GM19463 (cell line): ENCODE data around the gene MST1.

Source experiments
- ATAC-seq: cut with Tn5 transposase; IDR thresholded peaks from one replicate; pipeline ENCODE4 v1.9.1; 2021; ENCODE audit warnings: mild to moderate bottlenecking, moderate library complexity; ENCODE audit not compliant: unreplicated experiment

MST1 gene

GRCh38 chr3:49638445-49638844 lies 50.8 kb downstream of the MST1 start:
- no peak for ATAC-seq

DNA sequence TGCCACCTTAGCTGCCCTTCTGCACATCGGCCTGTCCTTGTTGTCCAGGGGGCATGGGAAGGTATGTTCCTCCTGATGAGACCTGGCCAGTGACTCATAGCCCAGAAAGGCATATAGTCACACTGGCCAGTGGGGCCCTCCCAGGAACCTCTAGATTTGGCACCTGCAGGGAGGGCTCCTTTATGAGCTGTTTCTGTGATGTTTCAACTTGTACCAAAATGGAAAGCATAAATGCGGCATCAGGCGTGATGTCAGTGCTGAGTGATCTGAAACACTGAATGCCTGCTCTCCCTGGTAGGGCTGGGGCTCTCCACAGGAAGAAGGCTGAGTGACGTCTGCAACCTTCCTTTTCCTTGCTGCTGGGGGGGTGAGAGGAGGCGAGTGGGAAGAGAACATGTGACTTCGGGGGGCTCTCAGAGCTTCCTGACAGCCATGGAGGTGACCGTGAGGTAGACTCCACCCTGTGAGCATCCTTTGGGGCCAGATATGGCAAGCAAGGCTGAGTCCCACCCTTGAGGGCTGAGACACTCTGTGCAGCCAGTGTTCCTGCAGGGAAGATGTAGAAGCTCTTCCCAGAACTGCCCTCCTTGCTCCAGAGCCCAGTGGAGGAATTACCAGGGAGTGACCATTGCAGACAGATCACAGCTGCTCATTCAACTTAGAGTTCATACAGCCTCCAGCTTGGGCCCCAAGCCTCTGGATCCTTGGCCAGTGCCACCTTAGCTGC lies 52.2 kb downstream of the MST1 start:
- ATAC-seq, result no peak

- ATAC-seq, result no peak
These were observed 54.5 kb downstream of the MST1 start for GRCh38 chr3:49634736-49635135.
